K562 (cell line): Measurements from ENCODE around the gene TSPOAP1. TPM values are rescaled to one million over a fixed set of nuclear protein-coding genes. Genes with fewer than 3 reads are reported as not detected.

ENCODE experiments used
- C11orf30 ChIP-seq: fragments of 450-650 bp; IDR thresholded peaks from 2 replicates; pipeline ENCODE4 v1.6.1; 2016; ENCODE audit warnings: low read depth, mild to moderate bottlenecking
- CEBPB ChIP-seq: fragments of 450-650 bp; IDR thresholded peaks from 2 replicates; pipeline ENCODE4 v1.6.1; 2016; ENCODE audit warnings: missing genetic modification characterization, missing compliant biosample characterization
- GABPB1 ChIP-seq: sonication (generic); formaldehyde crosslinking; IDR thresholded peaks from 2 replicates; pipeline ENCODE4 v1.8.0; 2022; ENCODE audit warnings: mild to moderate bottlenecking, missing genetic modification reagents
- GTF2F1 ChIP-seq: IDR thresholded peaks from 2 replicates; pipeline ENCODE4 v1.6.1; 2011; ENCODE audit warnings: low read depth, low read length, improper control_type of control experiment
- HIVEP1 ChIP-seq: fragments of 250-450 bp; sonication (Bioruptor Pico); IDR thresholded peaks from 2 replicates; pipeline ENCODE4 v1.4.0; 2020; ENCODE audit warnings: mild to moderate bottlenecking
- MXI1 ChIP-seq: IDR thresholded peaks from 2 replicates; pipeline ENCODE4 v1.6.1; 2011; ENCODE audit warnings: low read depth, mild to moderate bottlenecking, improper control_type of control experiment, low read length
- MYBL2 ChIP-seq, 2 experiments: fragments of 450-650 bp in 1 of 2; sonication (generic) in 1 of 2; formaldehyde crosslinking in 1 of 2; IDR thresholded peaks; 2 replicates each; pipeline versions ENCODE4 v1.6.1 to v1.8.1; 2017 to 2022; ENCODE audit warnings: borderline replicate concordance in 1 of 2, inconsistent platforms in 1 of 2, low read depth in 1 of 2, mild to moderate bottlenecking in 1 of 2, missing genetic modification reagents in 1 of 2, moderate library complexity in 1 of 2
- NCOA1 ChIP-seq: fragments of 450-650 bp; IDR thresholded peaks from 2 replicates; pipeline ENCODE4 v1.6.1; 2016; ENCODE audit warnings: low read depth
- NCOR1 ChIP-seq: fragments of 450-650 bp; IDR thresholded peaks from 2 replicates; pipeline ENCODE4 v1.6.1; 2016; ENCODE audit warnings: mild to moderate bottlenecking, moderate library complexity
- NFE2 ChIP-seq: IDR thresholded peaks from 2 replicates; pipeline ENCODE4 v1.6.1; 2014; ENCODE audit warnings: antibody characterized with exemption, low read depth
- PHF21A ChIP-seq: fragments of 450-650 bp; IDR thresholded peaks from 2 replicates; pipeline ENCODE4 v1.6.1; 2017; ENCODE audit warnings: low read depth, borderline replicate concordance
- PURB ChIP-seq: sonication (generic); formaldehyde crosslinking; IDR thresholded peaks from 2 replicates; pipeline ENCODE4 v1.9.0; 2021; ENCODE audit warnings: low read depth, mild to moderate bottlenecking, missing genetic modification reagents
- SMAD1 ChIP-seq: fragments of 150-350 bp; IDR thresholded peaks from 2 replicates; pipeline ENCODE4 v1.6.1; 2014; ENCODE audit warnings: low read length, low read depth; ENCODE audit not compliant: partially characterized antibody
- TAF1 ChIP-seq: IDR thresholded peaks from 2 replicates; pipeline ENCODE4 v1.6.1; 2011; ENCODE audit warnings: mild to moderate bottlenecking, low read length, moderate library complexity; ENCODE audit not compliant: insufficient read depth, control insufficient read depth, severe bottlenecking; ENCODE audit errors: extremely low read depth
- ZBTB7A ChIP-seq: IDR thresholded peaks from 2 replicates; pipeline ENCODE4 v1.6.1; 2011; ENCODE audit warnings: low read depth, mild to moderate bottlenecking, low read length, moderate library complexity, borderline replicate concordance; ENCODE audit not compliant: control insufficient read depth
- ZNF644 ChIP-seq: fragments of 200-800 bp; sonication (Bioruptor generic); IDR thresholded peaks from 2 replicates; pipeline ENCODE4 v1.6.1; 2016; ENCODE audit warnings: low read depth, missing genetic modification characterization, missing compliant biosample characterization
- polyA plus RNA-seq, 8 experiments: library from polyadenylated mRNA; depleted of rRNA in 4 of 8; stranded (reverse) in 5 of 8; unstranded in 3 of 8; fragments of >200 nt; fragmentation: Nextera tagmentation in 2 of 8; fragmentation: Illumina TruSeq in 1 of 8; extraction: Ambion mirVana in 2 of 8; extraction: Trizol in 1 of 8; gene quantifications; 2 replicates each; pipeline versions ENCODE4 v1.2.1 to v1.2.3, GENCODE V29; 2011 to 2014; ENCODE audit warnings: inconsistent platforms in 1 of 8, missing spikeins in 1 of 8
- total RNA-seq, 7 experiments: library from RNA; depleted of rRNA in 6 of 7; stranded (reverse); fragments of >200 nt in 6 of 7; fragmentation: Illumina TruSeq in 2 of 7; extraction: Trizol in 2 of 7; gene quantifications; 2 replicates each; pipeline versions ENCODE4 v1.2.1 to v1.2.3, GENCODE V29; 2011 to 2021; ENCODE audit warnings: low replicate concordance in 1 of 7
- TF ChIP-seq, protein P1 (sequence below): sonication (generic); formaldehyde crosslinking; IDR thresholded peaks from 2 replicates; pipeline ENCODE4 v1.8.0; 2022; ENCODE audit warnings: mild to moderate bottlenecking, missing genetic modification reagents, borderline replicate concordance
- TF ChIP-seq, protein P2 (sequence below): sonication (generic); formaldehyde crosslinking; IDR thresholded peaks from 2 replicates; pipeline ENCODE4 v1.9.0; 2022; ENCODE audit warnings: mild to moderate bottlenecking, missing genetic modification reagents
- TF ChIP-seq, protein P3 (sequence below): fragments of 250-450 bp; sonication (Bioruptor Pico); IDR thresholded peaks from 2 replicates; pipeline ENCODE4 v1.5.0; 2021; ENCODE audit warnings: mild to moderate bottlenecking, moderate library complexity
- TF ChIP-seq, protein P4 (sequence below): fragments of 250-450 bp; sonication (Bioruptor Pico); IDR thresholded peaks from 2 replicates; pipeline ENCODE4 v1.5.0; 2020; ENCODE audit warnings: mild to moderate bottlenecking

Gene TSPOAP1
- total and polyA plus RNA-seq, 9 of the 15 experiments (the other 6 are each of a cell fraction or from before 2014, with no cell fraction given), result 0.87 to 3.9 (median 1.8) TPM; not detected in 2

DNA sequence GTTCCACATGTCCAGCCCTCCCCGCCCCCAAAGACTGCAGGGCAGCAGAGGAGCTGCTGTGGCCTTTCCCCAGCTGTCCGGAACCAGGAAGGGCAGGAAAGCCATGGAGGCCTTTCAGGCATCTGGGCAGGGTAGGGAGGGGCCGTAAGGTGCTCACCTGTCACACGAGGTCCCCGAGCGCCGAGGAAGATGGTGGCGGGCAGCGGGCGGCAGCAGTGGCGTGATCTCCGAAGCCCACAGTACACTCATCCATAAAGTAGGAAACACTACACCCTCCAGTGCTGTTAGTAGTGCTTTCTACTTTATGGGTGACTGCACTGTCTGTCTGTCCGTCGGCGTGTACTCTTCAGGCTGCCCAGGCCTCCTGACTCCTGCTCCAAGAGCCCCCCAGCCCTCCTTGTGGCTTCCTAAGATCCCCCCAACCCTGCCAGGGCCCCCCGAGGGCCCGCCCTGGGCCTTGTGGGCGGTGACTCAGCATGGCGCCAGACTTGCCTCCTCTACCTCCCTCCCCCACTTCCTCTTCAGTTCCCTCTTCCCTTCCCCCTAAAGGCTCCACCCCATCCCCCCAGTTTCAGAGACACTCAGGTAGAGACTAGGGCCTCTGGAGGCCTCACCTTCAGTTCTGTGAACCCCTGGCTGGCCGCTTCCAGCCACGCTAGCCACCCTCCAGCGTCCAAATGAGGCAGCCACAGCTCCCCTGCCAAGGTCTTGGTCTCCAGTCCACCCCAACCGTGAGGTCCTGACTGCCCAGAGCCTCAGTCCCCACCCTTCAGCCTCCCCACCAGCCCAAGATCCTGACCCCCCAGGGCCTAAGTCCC lies 2.6 kb upstream of the TSPOAP1 start (continued):
- TF ChIP-seq MYBL2 (IDR thresholded peaks at IDR 0.05; ENCODE audit: low read depth) (no peak), MYBL2 (CRISPR knock-in tag; IDR thresholded peaks at IDR 0.05; ENCODE audit: borderline replicate concordance) (0 out of 2 replicates have a peak, but pooled peaks have one; percentile 1), ZNF644 (tag) (no peak), NFE2 (peak; percentile 92), CEBPB (tag) (no peak), NCOA1 (peak; percentile 32; the same call in 1 of the 2 replicates), PURB (CRISPR knock-in tag) (no peak), GABPB1 (CRISPR knock-in tag) (peak; percentile 60; the same call in 1 of the 2 replicates), C11orf30 (peak; percentile 92), NCOR1 (peak; percentile 77), ZBTB7A (peak; percentile 80), GTF2F1 (0 out of 2 replicates have a peak, but pooled peaks have one; percentile 43), MXI1 (peak; percentile 26; the same call in 1 of the 2 replicates), TAF1 (peak; percentile 84), HIVEP1 (CRISPR knock-in tag) (no peak), SMAD1 (peak; percentile 96), PHF21A (no peak)
- TF ChIP-seq, protein P1, sequence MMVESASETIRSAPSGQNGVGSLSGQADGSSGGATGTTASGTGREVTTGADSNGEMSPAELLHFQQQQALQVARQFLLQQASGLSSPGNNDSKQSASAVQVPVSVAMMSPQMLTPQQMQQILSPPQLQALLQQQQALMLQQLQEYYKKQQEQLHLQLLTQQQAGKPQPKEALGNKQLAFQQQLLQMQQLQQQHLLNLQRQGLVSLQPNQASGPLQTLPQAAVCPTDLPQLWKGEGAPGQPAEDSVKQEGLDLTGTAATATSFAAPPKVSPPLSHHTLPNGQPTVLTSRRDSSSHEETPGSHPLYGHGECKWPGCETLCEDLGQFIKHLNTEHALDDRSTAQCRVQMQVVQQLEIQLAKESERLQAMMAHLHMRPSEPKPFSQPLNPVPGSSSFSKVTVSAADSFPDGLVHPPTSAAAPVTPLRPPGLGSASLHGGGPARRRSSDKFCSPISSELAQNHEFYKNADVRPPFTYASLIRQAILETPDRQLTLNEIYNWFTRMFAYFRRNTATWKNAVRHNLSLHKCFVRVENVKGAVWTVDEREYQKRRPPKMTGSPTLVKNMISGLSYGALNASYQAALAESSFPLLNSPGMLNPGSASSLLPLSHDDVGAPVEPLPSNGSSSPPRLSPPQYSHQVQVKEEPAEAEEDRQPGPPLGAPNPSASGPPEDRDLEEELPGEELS (CRISPR knock-in tag), result 0 out of 2 replicates have a peak, but pooled peaks have one; percentile 37
- TF ChIP-seq, protein P2, sequence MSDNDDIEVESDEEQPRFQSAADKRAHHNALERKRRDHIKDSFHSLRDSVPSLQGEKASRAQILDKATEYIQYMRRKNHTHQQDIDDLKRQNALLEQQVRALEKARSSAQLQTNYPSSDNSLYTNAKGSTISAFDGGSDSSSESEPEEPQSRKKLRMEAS (CRISPR knock-in tag), result peak; percentile 69; the same call in 1 of the 2 replicates
- TF ChIP-seq, protein P3, sequence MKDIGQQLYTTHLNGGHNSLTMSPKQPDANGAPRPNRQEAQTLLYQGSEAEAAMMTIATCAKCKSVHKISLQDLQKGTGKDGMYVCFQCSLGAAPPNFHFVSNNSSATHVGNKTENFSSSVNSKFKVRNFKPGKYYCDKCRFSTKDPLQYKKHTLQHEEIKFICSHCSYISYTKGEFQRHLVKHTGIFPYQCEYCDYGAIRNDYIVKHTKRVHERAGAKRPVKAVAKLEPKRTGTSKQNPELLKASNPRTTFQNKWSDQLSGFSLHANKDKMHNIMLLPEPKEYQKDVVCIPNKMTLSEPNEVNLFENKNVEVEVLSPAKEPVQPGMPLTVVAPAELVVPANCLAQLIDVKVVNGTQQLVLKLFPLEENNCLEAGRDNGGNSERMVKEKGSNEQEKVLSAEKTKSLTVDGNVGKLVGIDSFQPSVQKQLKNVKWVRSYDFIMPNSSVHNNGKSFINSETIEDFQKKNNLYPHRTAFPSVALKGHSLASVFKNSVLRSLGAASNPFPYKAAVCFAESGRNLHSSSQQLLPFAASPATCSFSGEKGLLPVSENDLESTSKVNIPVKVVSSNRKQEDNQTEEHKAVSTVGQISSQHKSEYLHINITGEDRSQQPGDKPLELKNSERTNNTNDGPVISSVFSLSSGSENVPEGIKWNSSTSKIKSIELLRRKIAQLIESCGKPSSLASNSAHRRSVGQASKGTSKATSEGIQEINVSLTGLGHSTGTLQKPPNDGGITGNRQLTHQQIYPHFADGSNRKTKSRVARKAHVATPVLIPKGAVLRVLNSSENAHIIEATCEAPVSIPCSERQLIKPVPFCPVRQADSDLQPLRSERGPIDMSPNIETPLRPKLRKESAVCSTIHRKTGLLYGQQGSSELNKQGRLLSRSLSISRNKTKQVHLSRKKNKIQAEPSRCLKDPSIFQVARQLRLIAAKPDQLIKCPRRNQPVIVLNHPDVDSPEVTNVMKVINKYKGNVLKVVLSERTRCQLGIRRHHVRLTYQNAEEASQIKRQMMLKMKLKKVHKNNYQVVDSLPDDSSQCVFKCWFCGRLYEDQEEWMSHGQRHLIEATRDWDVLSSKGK (CRISPR knock-in tag), result no peak
- TF ChIP-seq, protein P4, sequence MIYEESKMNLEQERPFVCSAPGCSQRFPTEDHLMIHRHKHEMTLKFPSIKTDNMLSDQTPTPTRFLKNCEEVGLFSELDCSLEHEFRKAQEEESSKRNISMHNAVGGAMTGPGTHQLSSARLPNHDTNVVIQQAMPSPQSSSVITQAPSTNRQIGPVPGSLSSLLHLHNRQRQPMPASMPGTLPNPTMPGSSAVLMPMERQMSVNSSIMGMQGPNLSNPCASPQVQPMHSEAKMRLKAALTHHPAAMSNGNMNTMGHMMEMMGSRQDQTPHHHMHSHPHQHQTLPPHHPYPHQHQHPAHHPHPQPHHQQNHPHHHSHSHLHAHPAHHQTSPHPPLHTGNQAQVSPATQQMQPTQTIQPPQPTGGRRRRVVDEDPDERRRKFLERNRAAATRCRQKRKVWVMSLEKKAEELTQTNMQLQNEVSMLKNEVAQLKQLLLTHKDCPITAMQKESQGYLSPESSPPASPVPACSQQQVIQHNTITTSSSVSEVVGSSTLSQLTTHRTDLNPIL (CRISPR knock-in tag), result no peak
